Hematopoietic multipotent progenitor cell (in vitro differentiated cells): Measurements from ENCODE around the gene ZC3H15. TPM values are rescaled to one million over a fixed set of nuclear protein-coding genes. Genes with fewer than 3 reads are reported as not detected.
"Not testable (repeated sequence)": the region's sequence is repeated elsewhere in the genome, so short reads cannot be mapped to it uniquely, and the experiment has no call there.

ENCODE experiments used
- DNase-seq, 3 donors: peaks; one replicate each; pipeline ENCODE4 v3.0.0-alpha.2; 2011 to 2015; ENCODE audit warnings: low read depth in 2 of 3, low spot score in 2 of 3
- total RNA-seq: library from RNA; depleted of rRNA; stranded (reverse); fragments of >200 nt; gene quantifications from one replicate; pipeline ENCODE4 v1.2.3, GENCODE V29; 2012

ZC3H15 gene
- total RNA-seq, 1 donor, result 16.4 TPM

DNA sequence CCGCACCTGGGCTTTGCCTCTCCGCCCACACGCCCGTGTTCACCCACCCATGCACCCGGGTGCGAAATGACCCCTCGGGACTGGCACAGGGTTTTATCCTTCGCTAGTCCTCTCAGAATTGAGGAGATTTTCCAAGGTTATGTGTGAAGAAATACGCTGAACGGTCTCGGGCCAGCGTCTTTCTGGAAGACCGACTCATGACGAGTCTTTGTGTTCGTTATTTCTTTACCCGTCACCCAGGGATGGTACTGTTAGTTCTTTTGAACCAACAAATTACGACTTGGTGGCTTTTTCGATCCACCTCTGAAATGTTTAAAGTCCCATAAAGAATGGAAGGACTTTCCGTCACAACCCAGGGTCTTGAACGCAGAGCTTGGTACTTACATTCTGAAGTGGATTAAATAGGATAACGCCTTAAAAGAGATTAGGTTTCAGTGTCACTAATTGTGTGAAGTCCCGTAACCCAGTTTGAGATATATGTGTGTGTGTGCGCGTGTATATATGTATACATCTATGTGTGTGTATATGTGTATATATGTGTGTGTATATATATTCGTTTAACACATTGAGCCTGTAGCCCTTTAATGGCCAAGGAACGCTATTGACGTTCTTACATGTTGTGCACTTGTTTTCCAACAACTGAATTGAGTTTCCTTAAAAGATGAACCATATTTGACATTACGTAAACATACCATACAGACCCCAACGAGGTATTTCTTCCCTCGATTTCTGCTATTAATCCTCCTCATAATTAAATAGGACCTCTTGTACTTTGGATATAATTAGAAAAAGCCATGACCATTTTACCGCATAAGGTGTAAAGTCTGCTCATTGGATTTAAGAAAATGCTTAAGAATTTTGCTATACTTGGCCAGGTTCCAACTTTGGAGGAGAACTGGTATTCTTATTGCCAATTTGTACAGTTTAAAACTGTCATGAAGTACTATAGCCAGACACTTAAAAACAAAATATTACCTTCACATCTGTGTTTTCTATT, 889 bp downstream of the ZC3H15 start:
- DNase-seq, result peak; percentile 9 to 51 (median 17)

DNA sequence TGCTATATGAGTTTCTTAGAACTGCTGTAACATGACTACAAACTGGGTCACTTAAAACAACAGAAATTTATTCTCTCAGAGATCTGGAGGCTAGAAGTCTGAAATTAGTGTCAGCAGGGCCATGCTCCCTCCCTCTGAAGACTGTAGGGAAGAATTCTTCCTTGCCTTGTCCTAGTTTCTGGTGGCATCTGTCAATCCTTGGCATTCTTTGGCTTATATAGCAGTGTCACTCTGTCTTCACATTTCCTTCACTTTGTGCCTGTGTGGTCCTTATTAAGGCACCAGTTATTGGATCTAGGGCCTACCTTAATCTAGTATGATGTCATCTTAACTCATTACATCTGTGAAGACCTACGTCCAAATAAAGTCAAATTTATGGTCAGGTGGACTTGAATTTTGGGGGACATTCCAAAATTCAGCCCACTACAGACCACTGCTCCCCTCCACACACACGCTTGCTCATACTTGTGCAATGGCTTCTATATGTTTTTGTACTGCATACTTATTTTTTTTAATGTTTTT, 7.6 kb downstream of the ZC3H15 start:
- DNase-seq, result no peak

DNA sequence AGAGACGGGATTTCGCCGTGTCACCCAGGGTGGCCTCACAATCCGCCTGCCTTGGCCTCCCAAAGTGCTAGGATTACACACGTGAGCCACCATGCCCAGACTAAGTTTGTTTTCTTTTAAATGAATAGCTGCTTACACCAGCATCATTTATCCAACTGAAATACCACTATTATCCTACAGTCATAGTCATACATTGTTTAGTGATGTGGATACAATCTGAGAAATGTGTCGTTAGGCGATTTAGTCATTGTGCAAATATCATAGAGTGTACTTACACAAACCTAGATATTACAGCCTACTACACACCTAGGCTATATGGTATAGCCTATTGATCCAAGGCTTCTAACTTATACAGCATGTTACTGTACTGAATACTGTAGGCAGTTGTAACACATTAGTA, 10.3 kb downstream of the ZC3H15 start:
- DNase-seq, result no peak

DNA sequence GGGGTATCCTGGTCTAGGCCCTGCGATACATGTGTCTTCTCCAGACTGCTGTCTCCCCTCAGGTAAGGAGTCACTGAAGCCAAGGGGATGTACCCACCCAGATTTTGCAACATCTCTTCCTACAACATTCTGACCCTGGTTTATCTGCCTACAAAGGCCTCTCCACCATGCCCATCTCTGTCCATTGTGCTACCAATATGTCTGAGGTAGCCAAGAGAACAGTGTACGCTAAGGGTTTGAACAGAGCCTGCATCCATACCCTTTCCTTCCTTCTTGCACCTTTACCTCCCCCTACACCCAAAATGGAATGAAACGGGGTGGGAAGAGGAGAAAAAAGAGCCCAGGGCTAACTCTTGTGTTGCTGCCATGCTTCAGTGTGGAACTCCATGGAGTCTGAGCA, 11.9 kb downstream of the ZC3H15 start:
- no peak for DNase-seq

DNA sequence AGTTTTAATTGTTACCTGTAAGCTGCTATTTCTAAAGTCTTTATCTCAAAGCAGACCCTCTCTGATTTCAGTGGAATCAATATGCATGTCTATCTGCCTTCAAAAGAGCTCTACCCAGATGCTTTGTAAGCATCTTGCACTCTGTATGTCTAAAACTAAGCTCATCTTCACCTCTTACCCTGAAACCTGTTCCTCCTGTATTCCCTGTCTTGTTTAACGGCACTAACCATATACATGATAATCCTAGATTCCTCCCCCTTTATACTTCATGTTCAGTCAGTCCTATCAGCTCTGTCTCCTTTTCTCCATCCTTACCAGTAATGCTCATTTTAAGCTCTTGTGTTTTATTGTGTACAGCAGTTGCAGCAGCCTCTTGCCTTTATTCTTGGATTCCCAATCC, 12.8 kb downstream of the ZC3H15 start:
- no peak for DNase-seq

DNA sequence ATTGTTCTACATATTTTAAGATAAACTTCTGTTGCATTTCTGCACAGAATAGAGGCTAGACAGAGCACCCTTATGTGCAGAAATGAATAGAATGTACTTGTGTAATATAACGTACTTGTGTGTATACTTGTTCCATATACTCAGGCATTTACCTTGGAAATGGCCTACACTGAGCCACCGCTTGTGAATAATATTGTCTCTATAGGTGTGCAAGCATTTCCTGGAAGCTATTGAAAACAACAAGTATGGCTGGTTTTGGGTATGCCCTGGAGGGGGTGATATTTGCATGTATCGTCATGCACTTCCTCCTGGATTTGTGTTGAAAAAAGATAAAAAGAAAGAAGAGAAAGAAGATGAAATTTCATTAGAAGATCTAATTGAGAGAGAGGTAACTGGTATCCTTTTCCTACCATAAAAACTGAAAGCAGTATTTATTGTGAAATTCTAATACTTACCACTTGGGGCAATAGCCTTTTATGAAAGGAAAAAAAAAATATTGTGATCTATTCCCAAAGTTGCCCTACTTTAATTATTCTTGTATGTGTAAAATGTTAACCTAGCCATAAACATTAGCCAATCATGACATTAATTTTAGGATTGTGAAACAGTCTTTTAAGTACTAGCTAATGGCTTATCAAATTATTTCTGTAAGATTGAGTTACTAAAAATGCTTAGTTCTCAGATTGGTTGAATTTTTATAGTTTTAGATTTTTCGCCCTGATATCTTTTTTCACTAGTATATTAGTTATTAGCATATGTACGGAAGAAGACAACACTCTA, 18.0 kb downstream of the ZC3H15 start:
- DNase-seq, result peak in 2 of 3 donors; percentile 12 to 60

DNA sequence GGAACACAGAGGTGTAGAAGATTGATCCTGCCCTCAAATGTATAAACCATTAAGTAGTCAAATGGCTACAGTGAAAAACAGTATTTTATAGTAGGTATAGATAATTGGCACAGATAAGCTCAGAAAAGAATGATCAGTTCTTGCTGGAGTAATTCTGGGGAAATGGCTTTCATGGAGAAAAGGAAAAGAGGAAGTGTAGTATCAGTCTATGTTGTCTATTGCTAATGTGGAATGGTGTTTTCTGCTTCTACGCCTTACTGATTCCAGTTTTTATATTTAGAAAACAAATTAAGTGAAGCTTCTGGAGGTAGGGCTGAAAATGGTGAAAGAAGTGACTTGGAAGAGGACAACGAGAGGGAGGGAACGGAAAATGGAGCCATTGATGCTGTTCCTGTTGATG, 22.2 kb downstream of the ZC3H15 start:
- DNase-seq, result no peak

DNA sequence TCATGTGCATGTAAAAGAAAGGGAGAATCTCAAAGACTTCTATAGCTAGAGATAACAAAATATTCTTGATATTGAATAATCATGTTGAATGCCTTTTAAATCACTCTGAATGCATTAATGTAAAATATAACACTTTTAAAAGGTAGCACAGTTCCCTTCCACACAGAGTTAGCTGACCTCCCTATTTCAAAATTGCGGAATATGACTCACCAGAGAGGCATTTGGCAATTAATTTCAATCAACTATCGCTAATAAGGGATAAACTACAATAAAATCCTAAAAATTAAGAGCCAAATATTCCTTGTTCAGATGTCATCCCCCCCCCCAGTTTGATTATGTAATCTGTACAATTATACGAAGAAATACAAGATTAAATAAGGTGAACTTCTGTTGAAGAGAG, 29.3 kb downstream of the ZC3H15 start:
- no peak for DNase-seq

DNA sequence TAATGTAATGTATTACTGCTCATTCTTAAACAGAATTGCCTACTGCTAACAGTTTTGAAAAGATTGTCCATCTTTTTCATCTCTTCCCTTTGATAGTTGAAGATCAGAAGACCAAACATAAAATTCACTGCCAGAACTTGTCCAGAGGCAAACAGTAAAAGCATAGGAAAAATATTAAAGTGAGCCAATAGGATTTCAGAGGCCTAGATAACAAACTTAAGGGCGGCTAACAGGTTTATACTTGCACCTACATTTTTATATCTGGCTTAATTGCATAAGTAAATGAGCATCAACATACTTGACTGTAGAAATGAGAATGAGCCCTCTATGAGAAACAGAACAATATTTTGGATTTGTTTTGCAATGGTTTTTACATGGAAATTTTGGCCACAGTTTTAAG, 30.3 kb downstream of the ZC3H15 start:
- no peak for DNase-seq

DNA sequence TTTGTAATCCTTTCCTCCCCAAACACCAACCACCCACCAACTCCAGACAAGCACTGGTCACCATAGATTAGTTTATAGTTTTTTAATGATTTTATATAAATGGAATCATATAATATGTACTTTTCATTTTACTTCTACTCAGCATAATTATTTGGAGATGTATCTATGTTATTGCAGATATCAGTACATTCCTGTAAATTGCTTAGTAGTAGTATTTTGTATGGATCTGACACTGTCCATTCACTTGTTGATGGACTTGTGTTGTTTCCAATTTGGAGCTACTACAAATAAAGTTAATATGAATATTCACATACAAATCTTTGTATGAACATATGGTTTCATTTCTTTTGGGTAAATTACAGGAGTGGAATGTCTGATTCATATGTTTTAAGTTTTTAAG, 31.0 kb downstream of the ZC3H15 start:
- DNase-seq, result no peak

DNA sequence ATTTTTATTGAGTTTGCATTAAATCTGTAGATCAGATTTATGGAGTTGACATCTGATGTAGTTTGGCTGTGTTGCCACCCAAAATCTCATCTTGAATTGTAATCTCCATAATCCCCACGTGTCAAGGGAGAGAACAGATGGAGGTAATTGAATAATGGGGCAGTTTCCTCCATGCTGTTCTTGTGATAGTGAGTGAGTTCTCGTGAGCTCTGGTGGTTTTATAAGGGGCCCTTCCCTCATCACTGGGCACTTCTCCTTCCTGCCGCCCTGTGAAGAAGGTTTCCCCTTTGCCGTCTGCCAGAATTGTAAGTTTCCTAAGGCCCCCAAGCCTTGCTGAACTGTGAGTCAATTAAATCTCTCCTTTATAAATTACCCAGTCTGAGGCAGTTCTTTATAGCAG, 32.2 kb downstream of the ZC3H15 start:
- DNase-seq, result peak in 1 of 3 donors; percentile 20

DNA sequence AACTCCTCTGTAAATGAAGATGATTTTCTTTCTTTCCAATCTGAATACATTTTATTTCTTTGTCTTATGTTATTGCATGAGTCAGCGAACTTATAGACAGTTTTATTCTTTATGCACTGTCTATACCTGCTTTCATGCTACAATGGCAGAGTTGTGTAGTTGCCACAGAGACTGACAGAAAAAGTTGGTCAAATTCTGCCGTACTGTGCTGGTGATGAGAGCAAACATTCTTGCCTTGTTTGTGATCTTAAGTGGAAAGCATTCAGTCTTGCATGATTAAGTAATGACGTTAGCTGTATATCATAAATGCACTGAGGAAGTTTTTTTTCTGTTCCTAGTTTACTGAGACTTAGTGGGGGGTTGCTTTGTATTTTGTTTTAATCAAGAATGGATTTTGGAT, 32.9 kb downstream of the ZC3H15 start:
- no peak for DNase-seq

DNA sequence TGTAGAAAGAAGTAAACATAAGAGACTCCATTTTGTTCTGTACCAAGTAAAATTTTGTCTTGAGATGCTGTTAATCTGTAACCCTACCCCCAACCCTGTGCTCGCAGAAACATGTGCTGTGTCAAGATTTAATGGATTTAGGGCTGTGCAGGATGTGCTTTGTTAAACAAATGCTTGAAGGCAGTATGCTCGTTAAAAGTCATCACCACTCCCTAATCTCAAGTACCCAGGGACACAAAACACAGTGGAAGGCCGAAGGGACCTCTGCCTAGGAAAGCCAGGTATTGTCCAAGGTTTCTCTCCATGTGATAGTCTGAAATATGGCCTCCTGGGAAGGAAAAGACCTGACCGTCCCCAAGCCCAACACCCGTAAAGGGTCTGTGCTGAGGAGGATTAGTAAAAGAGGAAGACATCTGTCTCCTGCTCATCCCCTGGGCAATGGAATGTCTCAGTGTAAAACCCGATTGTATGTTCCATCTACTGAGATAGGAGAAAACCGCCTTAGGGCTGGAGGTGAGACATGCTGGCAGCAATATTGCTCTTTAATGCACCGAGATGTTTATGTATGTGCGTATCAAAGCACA, 35.6 kb downstream of the ZC3H15 start:
- not testable (repeated sequence) for DNase-seq

DNA sequence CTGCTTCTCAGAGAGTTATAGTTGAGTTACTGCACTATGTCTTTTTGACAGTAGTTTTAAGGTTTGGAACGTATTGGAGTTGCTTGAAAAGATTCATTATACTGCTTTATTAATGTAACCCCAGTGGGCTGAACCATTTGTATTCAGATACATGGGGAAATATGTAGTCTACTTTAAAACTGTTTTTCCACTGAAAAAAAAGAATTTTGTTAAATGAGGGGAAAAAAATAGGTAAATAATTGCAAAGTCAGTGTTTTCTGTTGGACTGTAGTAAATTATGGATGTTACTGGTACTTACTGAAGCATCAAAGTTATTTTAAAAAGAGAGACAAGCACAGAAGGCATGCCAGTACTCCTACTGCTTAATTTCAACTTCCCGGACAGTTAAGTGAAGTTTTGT, 36.4 kb downstream of the ZC3H15 start:
- no peak for DNase-seq

DNA sequence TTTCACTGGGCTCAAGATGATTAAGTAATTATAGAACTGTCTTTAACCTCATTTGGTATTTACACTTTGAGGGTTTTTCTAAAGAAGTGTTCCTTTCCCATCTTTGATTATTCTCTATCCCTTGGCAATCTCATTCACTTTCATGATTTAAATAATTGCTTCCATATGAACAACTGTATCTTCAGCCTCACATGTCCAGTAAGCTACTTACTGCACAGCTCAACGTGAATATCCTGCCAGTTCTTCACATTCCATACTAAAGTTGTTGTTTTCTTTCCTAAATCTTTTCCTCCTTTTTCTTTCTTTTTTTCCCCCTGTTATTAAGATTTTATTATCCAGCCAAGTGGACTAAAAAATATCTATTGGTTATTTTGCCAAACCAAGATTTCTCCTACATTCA, 37.7 kb downstream of the ZC3H15 start:
- DNase-seq, result no peak

DNA sequence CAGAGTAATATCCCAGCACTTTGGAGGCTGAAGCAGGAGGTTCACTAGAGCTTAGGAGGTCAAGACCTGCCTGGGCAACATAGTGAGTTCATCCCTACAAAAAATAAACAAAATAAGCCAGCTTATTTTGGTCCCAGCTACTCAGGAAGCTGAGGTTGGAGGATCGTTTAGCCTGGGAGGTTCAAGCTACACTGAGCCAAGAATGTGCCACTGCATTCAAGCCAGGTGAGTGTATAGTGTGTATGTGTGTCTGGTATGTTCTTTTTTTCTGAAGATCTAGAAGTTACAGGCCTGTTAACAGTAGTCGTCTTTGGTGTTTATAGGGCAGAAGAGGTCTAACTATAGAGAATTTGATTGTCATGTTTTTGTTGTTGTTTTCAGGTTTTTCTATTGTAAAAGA, 40.2 kb downstream of the ZC3H15 start:
- DNase-seq, result no peak

DNA sequence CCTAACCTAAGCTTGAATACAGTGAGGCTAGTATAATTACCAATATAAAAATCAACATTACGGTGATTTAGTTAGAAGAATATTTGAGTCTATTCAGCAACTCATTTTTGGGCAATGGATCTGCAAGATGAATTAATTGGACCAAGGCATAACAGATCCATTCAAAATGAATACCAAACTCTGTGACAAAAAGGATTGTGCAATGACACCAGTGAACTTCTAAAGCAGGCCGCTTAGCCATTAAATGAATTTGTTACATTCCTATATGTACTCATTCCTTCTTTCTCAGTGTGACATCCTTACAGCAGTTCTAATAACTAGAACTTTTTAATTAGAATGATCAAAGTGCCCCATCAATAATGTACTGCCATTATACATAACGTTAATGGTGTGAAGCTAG, 44.3 kb downstream of the ZC3H15 start:
- no peak for DNase-seq

DNA sequence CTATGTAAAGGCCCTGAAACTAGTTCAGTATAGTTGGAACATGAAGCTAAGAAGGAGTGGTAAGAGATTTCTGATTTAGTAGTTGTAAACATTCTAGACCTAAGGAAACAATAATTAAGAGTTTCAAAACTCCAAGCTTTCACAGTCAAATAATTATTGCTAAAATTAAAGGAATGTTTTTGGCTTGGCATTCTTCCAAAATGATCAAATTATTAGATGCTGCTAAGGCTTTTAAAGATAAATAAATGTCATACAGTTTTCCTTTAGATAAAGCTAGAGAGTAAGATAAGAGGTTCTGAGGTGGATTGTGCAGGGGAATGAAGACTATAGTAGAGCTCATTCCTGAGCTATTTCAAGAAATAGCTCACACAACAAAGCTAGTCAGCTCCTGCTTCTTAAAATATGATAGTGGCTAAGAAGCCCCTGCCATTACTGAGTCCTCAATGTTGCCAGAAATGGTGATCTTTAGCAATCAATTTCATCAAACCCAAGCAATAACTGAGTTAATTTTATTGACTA, 45.3 kb downstream of the ZC3H15 start:
- DNase-seq, result no peak

DNA sequence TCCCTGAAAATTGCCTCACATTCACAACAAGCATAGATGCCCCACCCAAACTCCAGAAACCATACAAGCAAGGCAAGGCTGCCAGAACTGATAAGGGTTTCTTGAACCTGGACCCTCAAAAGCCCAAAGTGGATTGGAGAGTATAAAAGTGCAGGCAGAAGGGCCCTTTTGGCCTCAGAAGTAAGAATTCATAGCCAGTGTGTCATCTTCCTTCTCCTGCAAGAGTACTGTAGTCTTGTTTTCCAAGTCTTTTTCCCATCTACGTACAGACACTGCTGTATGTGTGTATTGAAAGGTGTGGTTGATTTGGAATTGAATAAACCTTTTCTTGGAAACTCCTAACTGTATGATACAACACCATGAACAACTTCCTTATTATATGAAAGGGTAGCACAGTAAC, 46.8 kb downstream of the ZC3H15 start:
- DNase-seq, result no peak

DNA sequence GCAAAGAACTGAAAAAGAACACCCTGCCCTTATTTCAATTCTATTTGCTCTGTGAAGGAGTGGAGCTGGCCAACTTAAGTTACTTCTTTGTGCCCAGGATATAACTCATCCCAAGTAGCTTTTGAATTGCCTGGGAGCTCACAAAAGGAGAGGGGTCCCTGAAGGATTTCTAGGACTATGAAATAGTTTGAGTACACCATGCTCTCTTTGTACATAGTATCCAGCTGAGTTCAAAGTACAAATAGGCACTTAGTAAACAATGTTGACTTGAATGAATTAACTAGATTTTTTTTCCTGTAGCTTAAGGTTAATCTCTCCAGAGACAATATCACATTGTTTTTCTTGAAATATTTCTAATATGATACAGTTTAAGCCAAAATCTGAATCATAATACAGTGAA, 47.7 kb downstream of the ZC3H15 start:
- no peak for DNase-seq

DNA sequence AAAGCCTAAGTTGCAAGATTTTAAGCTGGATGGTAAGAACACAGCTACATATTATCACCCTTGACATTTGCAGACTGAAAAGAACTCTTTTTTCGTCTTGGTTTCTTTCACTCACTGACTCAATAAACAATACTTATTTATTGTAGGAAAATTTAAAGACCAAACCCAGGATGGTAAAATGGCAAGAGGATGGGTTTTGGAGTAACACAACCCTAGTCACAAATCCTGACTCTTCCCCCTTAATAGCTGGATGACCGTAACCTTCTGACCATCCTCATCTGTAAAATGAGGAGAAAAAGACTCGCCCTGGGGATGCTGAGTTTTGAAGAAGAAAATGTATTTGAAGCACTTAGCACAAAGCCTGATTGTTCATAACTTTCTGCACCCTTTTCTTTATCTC, 48.3 kb downstream of the ZC3H15 start:
- no peak for DNase-seq
